ENCODE data around the gene WASF1. TPM values are rescaled to one million over a fixed set of nuclear protein-coding genes. Genes with fewer than 3 reads are reported as not detected.

Gene WASF1
- total RNA-seq, 1 experiment from 2014 or later, result 22.3 TPM

GRCh38 chr6:110067837-110068591, 111.5 kb downstream of the WASF1 start:
- DNase-seq (ENCODE audit: low spot score), result no peak
- Mint-ChIP-seq H3K4me3 (no peak overlapping the region), H3K36me3 (no peaks in the 10 kb centered on the region), H3K27me3 (ENCODE audit: low read depth) (no peaks in the 10 kb centered on the region), H3K9me3 (no peaks in the 10 kb centered on the region), H3K27ac (no peak overlapping the region), H3K4me1 (0 out of 2 replicates have a peak, but pooled peaks cover 3% of the 10 kb centered on the region)
- ATAC-seq, result no peak
- no peak for TF ChIP-seq CREM (CRISPR knock-in tag; IDR thresholded peaks at IDR 0.05)
- TF ChIP-seq, protein P1, sequence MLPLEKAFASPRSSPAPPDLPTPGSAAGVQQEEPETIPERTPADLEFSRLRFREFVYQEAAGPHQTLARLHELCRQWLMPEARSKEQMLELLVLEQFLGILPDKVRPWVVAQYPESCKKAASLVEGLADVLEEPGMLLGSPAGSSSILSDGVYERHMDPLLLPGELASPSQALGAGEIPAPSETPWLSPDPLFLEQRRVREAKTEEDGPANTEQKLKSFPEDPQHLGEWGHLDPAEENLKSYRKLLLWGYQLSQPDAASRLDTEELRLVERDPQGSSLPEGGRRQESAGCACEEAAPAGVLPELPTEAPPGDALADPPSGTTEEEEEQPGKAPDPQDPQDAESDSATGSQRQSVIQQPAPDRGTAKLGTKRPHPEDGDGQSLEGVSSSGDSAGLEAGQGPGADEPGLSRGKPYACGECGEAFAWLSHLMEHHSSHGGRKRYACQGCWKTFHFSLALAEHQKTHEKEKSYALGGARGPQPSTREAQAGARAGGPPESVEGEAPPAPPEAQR (CRISPR knock-in tag; IDR thresholded peaks at IDR 0.05), result no peak
- TF ChIP-seq ZNF219 (CRISPR knock-in tag; IDR thresholded peaks at IDR 0.05; ENCODE audit: borderline replicate concordance), result no peak
- no peak for TF ChIP-seq MXD4 (CRISPR knock-in tag; IDR thresholded peaks at IDR 0.05; ENCODE audit: borderline replicate concordance)
- TF ChIP-seq JAZF1 (CRISPR knock-in tag; IDR thresholded peaks at IDR 0.05), result no peak
- no peak for TF ChIP-seq ZBTB43 (CRISPR knock-in tag; IDR thresholded peaks at IDR 0.05)
- TF ChIP-seq, protein P2, sequence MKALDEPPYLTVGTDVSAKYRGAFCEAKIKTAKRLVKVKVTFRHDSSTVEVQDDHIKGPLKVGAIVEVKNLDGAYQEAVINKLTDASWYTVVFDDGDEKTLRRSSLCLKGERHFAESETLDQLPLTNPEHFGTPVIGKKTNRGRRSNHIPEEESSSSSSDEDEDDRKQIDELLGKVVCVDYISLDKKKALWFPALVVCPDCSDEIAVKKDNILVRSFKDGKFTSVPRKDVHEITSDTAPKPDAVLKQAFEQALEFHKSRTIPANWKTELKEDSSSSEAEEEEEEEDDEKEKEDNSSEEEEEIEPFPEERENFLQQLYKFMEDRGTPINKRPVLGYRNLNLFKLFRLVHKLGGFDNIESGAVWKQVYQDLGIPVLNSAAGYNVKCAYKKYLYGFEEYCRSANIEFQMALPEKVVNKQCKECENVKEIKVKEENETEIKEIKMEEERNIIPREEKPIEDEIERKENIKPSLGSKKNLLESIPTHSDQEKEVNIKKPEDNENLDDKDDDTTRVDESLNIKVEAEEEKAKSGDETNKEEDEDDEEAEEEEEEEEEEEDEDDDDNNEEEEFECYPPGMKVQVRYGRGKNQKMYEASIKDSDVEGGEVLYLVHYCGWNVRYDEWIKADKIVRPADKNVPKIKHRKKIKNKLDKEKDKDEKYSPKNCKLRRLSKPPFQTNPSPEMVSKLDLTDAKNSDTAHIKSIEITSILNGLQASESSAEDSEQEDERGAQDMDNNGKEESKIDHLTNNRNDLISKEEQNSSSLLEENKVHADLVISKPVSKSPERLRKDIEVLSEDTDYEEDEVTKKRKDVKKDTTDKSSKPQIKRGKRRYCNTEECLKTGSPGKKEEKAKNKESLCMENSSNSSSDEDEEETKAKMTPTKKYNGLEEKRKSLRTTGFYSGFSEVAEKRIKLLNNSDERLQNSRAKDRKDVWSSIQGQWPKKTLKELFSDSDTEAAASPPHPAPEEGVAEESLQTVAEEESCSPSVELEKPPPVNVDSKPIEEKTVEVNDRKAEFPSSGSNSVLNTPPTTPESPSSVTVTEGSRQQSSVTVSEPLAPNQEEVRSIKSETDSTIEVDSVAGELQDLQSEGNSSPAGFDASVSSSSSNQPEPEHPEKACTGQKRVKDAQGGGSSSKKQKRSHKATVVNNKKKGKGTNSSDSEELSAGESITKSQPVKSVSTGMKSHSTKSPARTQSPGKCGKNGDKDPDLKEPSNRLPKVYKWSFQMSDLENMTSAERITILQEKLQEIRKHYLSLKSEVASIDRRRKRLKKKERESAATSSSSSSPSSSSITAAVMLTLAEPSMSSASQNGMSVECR (CRISPR knock-in tag; IDR thresholded peaks at IDR 0.05; ENCODE audit: borderline replicate concordance), result no peak
- TF ChIP-seq E2F5 (CRISPR knock-in tag; IDR thresholded peaks at IDR 0.05), result no peak
- TF ChIP-seq TEAD1 (CRISPR knock-in tag; IDR thresholded peaks at IDR 0.05), result no peak
- POLR2A ChIA-PET, result no interaction called here
- CTCF ChIA-PET, result interaction anchor here (2.3 kb wide), 1 partner anchor 28 kb away, joined by 5 read pairs; no protein-coding TSS in a partner anchor

DNA sequence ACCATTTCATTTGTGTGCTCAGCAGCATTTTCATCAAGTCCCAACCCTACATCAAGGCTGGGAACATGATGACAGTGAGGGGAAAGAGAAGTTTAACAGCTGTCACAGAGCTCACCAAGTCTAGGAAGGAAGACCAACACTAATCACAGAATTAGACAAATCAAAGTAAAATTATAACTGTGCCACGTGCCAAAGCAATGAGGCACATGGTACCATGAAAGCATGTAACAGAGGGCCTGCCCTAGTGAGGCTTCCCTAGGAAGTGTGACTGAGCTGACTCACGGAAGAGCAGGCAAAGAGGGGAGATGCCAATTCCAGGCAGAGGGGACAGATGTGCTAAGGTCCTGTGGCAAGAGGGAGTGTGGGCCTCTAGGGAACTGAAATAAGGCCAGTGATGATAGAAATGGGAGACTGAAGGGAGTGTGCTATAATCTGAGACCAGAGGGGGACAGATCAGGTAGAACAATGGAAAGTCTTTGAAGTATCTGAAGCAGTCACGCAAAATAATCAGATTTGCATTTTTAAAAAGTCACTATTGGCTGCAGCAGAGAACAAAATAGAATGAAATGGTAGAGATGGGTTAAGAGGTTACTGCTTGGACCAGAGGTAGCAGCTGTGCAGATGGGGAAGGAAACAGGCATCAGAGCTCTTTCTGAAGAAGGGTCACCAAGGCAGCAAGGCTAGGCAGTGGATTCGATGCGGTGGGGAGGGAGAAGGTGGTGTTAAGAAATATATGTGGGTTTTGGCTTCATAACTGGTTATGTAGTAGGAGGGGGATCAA, 114.5 kb downstream of the WASF1 start:
- CTCF ChIA-PET, result interaction anchor here (2.1 kb wide), 1 partner anchor 26 kb away, joined by 8 read pairs; no protein-coding TSS in a partner anchor
- DNase-seq (ENCODE audit: low spot score), result no peak
- TF ChIP-seq FOXK1 (CRISPR knock-in tag; IDR thresholded peaks at IDR 0.05) (no peak), E2F1 (CRISPR knock-in tag; IDR thresholded peaks at IDR 0.05) (no peak), TP53 (CRISPR knock-in tag; IDR thresholded peaks at IDR 0.05) (no peak), USF2 (CRISPR knock-in tag; IDR thresholded peaks at IDR 0.05) (no peak), ZNF232 (CRISPR knock-in tag; IDR thresholded peaks at IDR 0.05) (no peak), ATF3 (CRISPR knock-in tag; conservative IDR thresholded peaks at IDR 0.05) (no peak), MLX (CRISPR knock-in tag; IDR thresholded peaks at IDR 0.05) (no peak)
- TF ChIP-seq, protein P3, sequence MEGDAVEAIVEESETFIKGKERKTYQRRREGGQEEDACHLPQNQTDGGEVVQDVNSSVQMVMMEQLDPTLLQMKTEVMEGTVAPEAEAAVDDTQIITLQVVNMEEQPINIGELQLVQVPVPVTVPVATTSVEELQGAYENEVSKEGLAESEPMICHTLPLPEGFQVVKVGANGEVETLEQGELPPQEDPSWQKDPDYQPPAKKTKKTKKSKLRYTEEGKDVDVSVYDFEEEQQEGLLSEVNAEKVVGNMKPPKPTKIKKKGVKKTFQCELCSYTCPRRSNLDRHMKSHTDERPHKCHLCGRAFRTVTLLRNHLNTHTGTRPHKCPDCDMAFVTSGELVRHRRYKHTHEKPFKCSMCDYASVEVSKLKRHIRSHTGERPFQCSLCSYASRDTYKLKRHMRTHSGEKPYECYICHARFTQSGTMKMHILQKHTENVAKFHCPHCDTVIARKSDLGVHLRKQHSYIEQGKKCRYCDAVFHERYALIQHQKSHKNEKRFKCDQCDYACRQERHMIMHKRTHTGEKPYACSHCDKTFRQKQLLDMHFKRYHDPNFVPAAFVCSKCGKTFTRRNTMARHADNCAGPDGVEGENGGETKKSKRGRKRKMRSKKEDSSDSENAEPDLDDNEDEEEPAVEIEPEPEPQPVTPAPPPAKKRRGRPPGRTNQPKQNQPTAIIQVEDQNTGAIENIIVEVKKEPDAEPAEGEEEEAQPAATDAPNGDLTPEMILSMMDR (IDR thresholded peaks at IDR 0.05), result no peak
- TF ChIP-seq, protein P1 (CRISPR knock-in tag; IDR thresholded peaks at IDR 0.05), result no peak

More for the DNA sequence above, 114.5 kb downstream of the WASF1 start:
- Mint-ChIP-seq H3K27ac (no peak overlapping the region), H3K9me3 (no peaks in the 10 kb centered on the region), H3K36me3 (no peaks in the 10 kb centered on the region), H3K4me1 (0 out of 2 replicates have a peak, but pooled peaks cover 3% of the 10 kb centered on the region), H3K4me3 (no peak overlapping the region), H3K27me3 (ENCODE audit: low read depth) (no peaks in the 10 kb centered on the region)
- no peak for ATAC-seq
- POLR2A ChIA-PET, result no interaction called here

Measured in WTC11 (cell line).